ENCODE data around the gene USP33.
"Not testable (repeated sequence)": the region's sequence is repeated elsewhere in the genome, so short reads cannot be mapped to it uniquely, and the experiment has no call there.

Gene USP33

DNA sequence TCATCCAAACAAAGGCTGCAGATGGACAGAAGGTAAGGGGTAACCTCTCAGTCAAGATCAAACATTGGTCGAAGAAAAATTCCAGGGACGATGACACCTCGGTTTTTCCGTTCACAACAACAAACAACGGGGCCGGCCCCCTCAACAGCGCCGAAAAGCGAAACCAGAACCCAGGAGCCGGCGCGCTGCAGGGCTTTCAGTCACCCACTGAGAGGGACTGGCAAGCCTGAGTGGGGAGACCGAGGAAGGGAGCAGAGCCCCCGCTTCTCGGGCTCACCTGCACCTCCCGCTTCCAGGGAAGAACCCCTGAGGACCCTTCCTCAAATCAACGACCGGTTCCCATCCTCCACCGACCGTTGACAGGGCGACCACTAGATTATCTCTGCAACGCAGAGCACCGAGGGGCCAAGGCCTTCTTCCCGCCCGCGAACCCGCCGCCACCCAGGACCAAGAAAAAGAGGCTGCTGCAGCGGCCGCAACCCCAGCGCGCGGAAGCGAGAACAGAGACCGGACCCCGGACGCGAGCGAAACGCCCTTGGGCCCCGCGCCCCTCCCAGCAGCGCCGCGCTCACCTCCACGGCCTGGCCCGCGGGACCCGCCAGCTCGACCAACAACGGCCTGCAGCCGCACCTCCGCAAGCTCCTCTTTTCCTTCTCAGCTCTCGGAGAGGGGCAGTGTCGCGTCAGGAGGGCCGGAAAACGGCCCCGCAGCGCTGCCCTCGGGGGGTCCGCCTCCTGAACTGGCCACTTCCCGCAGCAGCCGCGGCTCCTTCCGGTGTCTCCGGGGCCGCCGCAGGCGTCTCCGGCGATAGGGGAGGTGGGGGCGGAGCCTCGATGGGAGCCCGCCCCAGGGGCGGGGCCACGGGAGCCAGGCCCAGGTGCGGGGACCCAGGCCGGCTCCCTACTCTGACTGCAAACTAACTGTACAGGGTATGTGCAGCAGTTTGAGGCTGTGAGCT lies at the start of gene USP33:
Gene USP33, minus strand, starts transcription at position 782 of the 958 bp plus-strand sequence. CDS start 18,155 bp downstream, outside the sequence.
- H3K4me3 ChIP-seq = peak within 1 kb of the TSS; percentile 87
- H3K27ac ChIP-seq = peak within 1 kb of the TSS; percentile 87 to 88
- TF ChIP-seq CTCF (IDR thresholded peaks at IDR 0.05) = no peak
- peak; percentile 85 for DNase-seq (ENCODE audit: low spot score)

GRCh38 chr1:77803371-77803770 lies 43.7 kb upstream of the USP33 start:
- TF ChIP-seq CTCF (IDR thresholded peaks at IDR 0.05) = no peak
- Histone ChIP-seq H3K4me3 (no peak overlapping the region), H3K27ac (no peak overlapping the region)
- DNase-seq (ENCODE audit: low spot score) = no peak

GRCh38 chr1:77802026-77802425 lies 42.4 kb upstream of the USP33 start:
- TF ChIP-seq CTCF (IDR thresholded peaks at IDR 0.05) = no peak
- DNase-seq (ENCODE audit: low spot score) = no peak
- Histone ChIP-seq H3K27ac (no peak overlapping the region), H3K4me3 (no peak overlapping the region)

DNA sequence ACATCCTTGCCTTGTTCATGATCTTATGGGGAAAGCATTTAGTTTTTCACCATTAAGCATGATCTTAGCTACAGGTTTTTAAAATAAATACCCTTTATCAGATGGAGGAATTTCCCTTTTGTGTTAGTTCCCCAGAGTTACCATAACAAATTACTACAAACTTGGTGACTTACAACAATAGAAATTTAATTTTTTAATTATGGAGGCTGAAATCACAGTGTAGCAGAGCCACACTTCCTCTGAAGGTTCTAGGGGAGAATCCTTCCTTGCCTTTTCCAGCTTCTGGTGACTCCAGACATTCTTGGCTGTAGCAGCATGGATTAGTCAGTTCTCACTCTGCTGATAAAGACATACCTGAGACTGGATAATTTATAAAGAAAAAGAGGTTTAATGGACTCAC lies 38.3 kb upstream of the USP33 start:
- H3K27ac ChIP-seq = no peak overlapping the region
- DNase-seq (ENCODE audit: low spot score) = no peak
- no peak overlapping the region for H3K4me3 ChIP-seq
- no peak for TF ChIP-seq CTCF (IDR thresholded peaks at IDR 0.05)

DNA sequence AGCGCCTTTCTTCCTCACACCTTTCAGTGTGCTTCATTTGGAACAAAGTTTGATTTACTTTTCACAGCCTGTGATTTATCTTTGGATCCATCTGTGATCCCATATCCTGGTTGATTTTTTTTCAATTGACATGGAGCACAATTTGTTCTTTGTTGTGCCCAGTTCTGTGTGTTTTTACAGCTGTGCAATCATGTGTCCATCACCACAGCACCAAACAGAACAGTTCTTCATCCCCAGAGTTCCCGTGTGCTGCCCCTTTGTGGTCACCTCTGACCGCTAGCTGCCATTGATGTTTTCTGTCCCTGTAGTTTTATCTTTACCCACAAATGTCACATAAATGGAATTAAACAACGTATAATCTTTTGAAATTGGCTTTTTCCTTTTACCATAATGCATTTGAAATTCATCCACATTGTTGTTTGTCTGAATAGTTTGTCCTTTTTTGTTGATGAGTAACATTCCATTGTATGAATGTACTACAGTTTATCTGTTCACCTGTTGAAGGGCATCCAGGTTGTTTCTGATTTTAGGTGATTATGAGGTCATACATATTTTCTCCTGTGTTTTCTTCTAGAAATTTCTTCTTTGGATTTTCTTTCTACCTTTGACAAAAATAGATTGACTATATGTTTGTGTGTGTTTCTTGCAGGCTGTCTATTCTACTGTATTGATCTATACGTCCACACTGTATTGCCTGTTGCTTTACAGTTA lies 37.2 kb upstream of the USP33 start:
- no peak for DNase-seq (ENCODE audit: low spot score)
- TF ChIP-seq CTCF (IDR thresholded peaks at IDR 0.05) = no peak
- H3K27ac ChIP-seq = no peak overlapping the region
- no peak overlapping the region for H3K4me3 ChIP-seq

DNA sequence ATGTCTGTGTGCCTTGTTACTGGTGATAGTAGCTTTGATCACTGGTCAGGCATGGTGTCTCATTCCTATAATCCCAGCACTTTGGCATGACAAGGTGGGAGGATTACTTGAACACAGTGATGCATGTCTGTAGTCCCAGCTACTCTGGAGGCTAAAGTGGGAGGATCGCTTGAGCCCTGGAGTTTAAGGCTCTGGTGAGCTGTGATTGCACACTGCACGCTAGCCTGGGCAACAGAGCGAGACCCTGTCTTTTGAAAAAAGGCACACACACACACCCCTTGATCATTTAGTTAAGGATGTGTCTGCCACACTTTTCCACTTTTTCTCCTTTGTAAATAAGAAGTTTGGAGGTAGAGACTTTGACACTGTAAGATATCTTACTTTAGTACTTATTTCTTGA lies 34.9 kb upstream of the USP33 start:
- H3K27ac ChIP-seq = no peak overlapping the region
- no peak for TF ChIP-seq CTCF (IDR thresholded peaks at IDR 0.05)
- no peak for DNase-seq (ENCODE audit: low spot score)

DNA sequence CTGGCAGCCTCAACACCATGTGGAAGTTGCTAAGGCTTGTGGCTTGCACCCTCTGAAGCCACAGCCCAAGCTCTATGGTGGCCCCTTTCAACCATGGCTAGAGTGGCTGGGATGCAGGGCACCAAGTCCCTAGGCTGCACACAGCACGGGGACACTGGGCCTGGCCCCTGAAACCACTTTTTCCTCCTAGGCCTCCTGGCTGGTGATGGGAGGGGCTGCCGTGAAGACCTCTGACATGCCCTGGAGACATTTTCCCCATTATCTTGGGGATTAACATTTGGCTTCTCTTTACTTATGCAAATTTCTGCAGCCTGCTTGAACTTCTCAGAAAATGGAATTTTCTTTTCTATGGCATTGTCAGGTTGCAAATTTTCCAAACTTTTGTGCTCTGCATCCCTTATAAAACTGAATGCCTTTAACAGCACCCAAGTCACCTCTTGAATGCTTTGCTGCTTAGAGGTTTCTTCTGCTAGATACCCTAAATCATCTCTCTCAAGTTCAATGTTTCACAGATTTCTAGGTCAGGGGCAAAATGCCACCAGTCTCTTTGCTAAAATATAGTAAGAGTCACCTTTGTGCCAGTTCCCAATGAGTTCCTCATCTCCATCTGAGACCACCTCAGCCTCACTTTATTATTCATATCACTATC lies 26.6 kb upstream of the USP33 start:
- H3K27ac ChIP-seq; DNase-seq (ENCODE audit: low spot score); H3K4me3 ChIP-seq: not testable (repeated sequence)

More for the DNA sequence above, 34.9 kb upstream of the USP33 start:
- H3K4me3 ChIP-seq = no peak overlapping the region

Data from coronary artery (tissue), 2 donors.